H1 (cell line): ENCODE measurements around the gene CALD1. TPM values are rescaled to one million over a fixed set of nuclear protein-coding genes. Genes with fewer than 3 reads are reported as not detected.

Experiments
- CTCF ChIA-PET: fragments of 300-600 bp; sonication (Branson Sonifier 250); formaldehyde crosslinking; loops from one replicate; lab custom pipeline; 2021; ENCODE audit not compliant: partially characterized antibody; lab: Charles Lee
- POLR2A ChIA-PET: fragments of 300-600 bp; sonication (Branson Sonifier 250); formaldehyde crosslinking; loops from one replicate; lab custom pipeline; 2021; ENCODE audit warnings: inconsistent platforms; ENCODE audit not compliant: partially characterized antibody; lab: Charles Lee
- DNase-seq, 2 experiments: peaks; one replicate each; pipeline versions ENCODE4 v3.0.0 to v3.0.0-alpha.2; 2010 to 2022; ENCODE audit warnings: low spot score in 2 of 2, low read depth in 1 of 2, mixed read lengths in 1 of 2
- FAIRE-seq: peaks from 2 replicates; lab custom pipeline; 2011; peaks lifted over from hg19 to GRCh38; lab: Jason Lieb, UNC
- H2AFZ ChIP-seq: 2 replicates; pipeline ENCODE4 v1.8.1; 2012; ENCODE audit warnings: low read length, inconsistent platforms
- H2AK5ac ChIP-seq: 2 replicates; pipeline ENCODE4 v1.6.1; 2013; ENCODE audit warnings: low read depth, low read length
- H2BK120ac ChIP-seq: replicated peaks from 2 replicates; pipeline ENCODE3; 2013; ENCODE audit warnings: low read depth, low read length, inconsistent platforms
- H2BK12ac ChIP-seq: 2 replicates; pipeline ENCODE4 v1.6.1; 2013; ENCODE audit warnings: low read depth, low read length
- H2BK15ac ChIP-seq: 2 replicates; pipeline ENCODE4 v1.6.1; 2013; ENCODE audit warnings: low read length
- H2BK20ac ChIP-seq: 2 replicates; pipeline ENCODE4 v1.6.1; 2013; ENCODE audit warnings: low read length
- H2BK5ac ChIP-seq: 2 replicates; pipeline ENCODE4 v1.6.1; 2013; ENCODE audit warnings: low read depth, low read length
- H3K14ac ChIP-seq: 2 replicates; pipeline ENCODE4 v1.6.1; 2013; ENCODE audit warnings: inconsistent platforms; ENCODE audit not compliant: insufficient read length
- H3K18ac ChIP-seq: 2 replicates; pipeline ENCODE4 v1.6.1; 2013; ENCODE audit warnings: low read length; ENCODE audit errors: extremely low read depth
- H3K23ac ChIP-seq: 2 replicates; pipeline ENCODE4 v1.6.1; 2013; ENCODE audit warnings: inconsistent platforms; ENCODE audit not compliant: insufficient read length
- H3K23me2 ChIP-seq: 2 replicates; pipeline ENCODE4 v1.6.1; 2013; ENCODE audit warnings: low read depth, low read length
- H3K27ac ChIP-seq: 2 replicates; pipeline ENCODE4 v1.6.1; 2011; ENCODE audit warnings: low read depth, low read length, inconsistent platforms
- H3K27me3 ChIP-seq, 4 experiments: replicated peaks in 1 of 4; 1 replicate in 1 of 4; 2 replicates in 3 of 4; pipeline versions ENCODE4 v1.6.1 to v1.8.1; 2011 to 2013; ENCODE audit warnings: low read length in 3 of 4, mild to moderate bottlenecking in 3 of 4, inconsistent platforms in 2 of 4, mixed read lengths in 2 of 4, moderate library complexity in 1 of 4; ENCODE audit not compliant: control insufficient read depth in 3 of 4, insufficient read depth in 3 of 4; ENCODE audit errors: extremely low read depth in 1 of 4
- H3K36me3 ChIP-seq, 4 experiments: 2 replicates each; pipeline versions ENCODE4 v1.6.1 to v1.8.1; 2011 to 2013; ENCODE audit warnings: mild to moderate bottlenecking in 4 of 4, low read length in 3 of 4, moderate library complexity in 2 of 4, control low read depth in 1 of 4, inconsistent platforms in 1 of 4; ENCODE audit not compliant: insufficient read depth in 4 of 4, control insufficient read depth in 2 of 4
- H3K4ac ChIP-seq: replicated peaks from 2 replicates; pipeline ENCODE3; 2013; ENCODE audit warnings: low read length, low read depth, mixed read lengths, inconsistent platforms; ENCODE audit not compliant: insufficient read length
- H3K4me1 ChIP-seq, 4 experiments: replicated peaks in 1 of 4; 1 replicate in 1 of 4; 2 replicates in 3 of 4; pipeline versions ENCODE4 v1.6.1 to v1.8.1; 2011 to 2013; ENCODE audit warnings: low read length in 3 of 4, inconsistent platforms in 2 of 4, mixed read lengths in 1 of 4; ENCODE audit not compliant: insufficient read depth in 4 of 4, control insufficient read depth in 3 of 4
- H3K4me2 ChIP-seq, 2 experiments: 2 replicates each; pipeline versions ENCODE4 v1.6.1 to v1.8.1; 2011 to 2013; ENCODE audit warnings: low read depth in 2 of 2, low read length in 2 of 2, control low read depth in 1 of 2, inconsistent platforms in 1 of 2, mild to moderate bottlenecking in 1 of 2; ENCODE audit not compliant: insufficient read depth in 1 of 2
- H3K4me3 ChIP-seq, 4 experiments: fragments of 200-600, 300-600 bp in 1 of 4; sonication (generic), shearing (Covaris generic), sonication (Bioruptor Twin) in 1 of 4; 2 replicates each; pipeline versions ENCODE4 v1.5.1 to v1.8.1; 2011 to 2016; ENCODE audit warnings: low read length in 4 of 4, low read depth in 3 of 4, control low read depth in 2 of 4, inconsistent platforms in 2 of 4, mild to moderate bottlenecking in 2 of 4, mixed read lengths in 1 of 4, moderate library complexity in 1 of 4; ENCODE audit not compliant: insufficient read depth in 2 of 4; ENCODE audit errors: extremely low read depth in 1 of 4
- H3K56ac ChIP-seq: replicated peaks from 2 replicates; pipeline ENCODE3; 2013; ENCODE audit warnings: low read depth, mild to moderate bottlenecking, mixed read lengths, low read length, inconsistent platforms; ENCODE audit not compliant: insufficient read length
- H3K79me1 ChIP-seq: 2 replicates; pipeline ENCODE4 v1.6.1; 2013; ENCODE audit warnings: low read depth, low read length, control low read depth
- H3K79me2 ChIP-seq, 2 experiments: 2 replicates each; pipeline versions ENCODE4 v1.6.1 to v1.8.1; 2012 to 2013; ENCODE audit warnings: low read length in 2 of 2, mild to moderate bottlenecking in 2 of 2, inconsistent platforms in 1 of 2; ENCODE audit not compliant: insufficient read depth in 2 of 2, control insufficient read depth in 1 of 2
- H3K9ac ChIP-seq, 4 experiments: replicated peaks in 1 of 4; 1 replicate in 1 of 4; 2 replicates in 3 of 4; pipeline versions ENCODE4 v1.6.1 to v1.8.1; 2011 to 2013; ENCODE audit warnings: low read depth in 3 of 4, low read length in 3 of 4, control low read depth in 2 of 4, mild to moderate bottlenecking in 2 of 4, moderate library complexity in 2 of 4, inconsistent platforms in 1 of 4; ENCODE audit errors: extremely low read depth in 1 of 4
- H3K9me3 ChIP-seq, 2 experiments: 2 replicates each; pipeline versions ENCODE4 v1.6.1 to v1.8.1; 2012 to 2013; ENCODE audit warnings: mild to moderate bottlenecking in 2 of 2, moderate library complexity in 2 of 2, control low read depth in 1 of 2, inconsistent platforms in 1 of 2, low read depth in 1 of 2, low read length in 1 of 2, mixed read lengths in 1 of 2; ENCODE audit not compliant: insufficient read depth in 2 of 2
- H4K20me1 ChIP-seq, 2 experiments: replicated peaks in 1 of 2; 2 replicates each; pipeline versions ENCODE3 to v1.8.1; 2011 to 2013; ENCODE audit warnings: inconsistent platforms in 2 of 2, low read length in 2 of 2, mild to moderate bottlenecking in 1 of 2; ENCODE audit not compliant: insufficient read depth in 2 of 2, control insufficient read depth in 1 of 2
- H4K5ac ChIP-seq: 2 replicates; pipeline ENCODE4 v1.6.1; 2013; ENCODE audit warnings: low read length, low read depth, mixed read lengths, inconsistent platforms; ENCODE audit not compliant: insufficient read length
- H4K8ac ChIP-seq: 2 replicates; pipeline ENCODE4 v1.8.0; 2013; ENCODE audit warnings: mild to moderate bottlenecking, moderate library complexity, low read length, inconsistent platforms; ENCODE audit not compliant: insufficient read depth; ENCODE audit errors: extremely low read depth
- H4K91ac ChIP-seq: replicated peaks from 2 replicates; pipeline ENCODE3; 2013; ENCODE audit warnings: low read length, mixed read lengths, inconsistent platforms; ENCODE audit not compliant: insufficient read length
- CREB1 ChIP-seq: IDR thresholded peaks from 2 replicates; pipeline ENCODE4 v1.6.1; 2012; ENCODE audit warnings: inconsistent platforms
- EP300 ChIP-seq, 2 experiments: IDR thresholded peaks; 1 replicate in 1 of 2; 2 replicates in 1 of 2; pipeline ENCODE4 v1.6.1; 2011 to 2012; ENCODE audit warnings: low read depth in 2 of 2, low read length in 2 of 2, mild to moderate bottlenecking in 2 of 2, borderline replicate concordance in 1 of 2, inconsistent platforms in 1 of 2, moderate library complexity in 1 of 2
- POLR2A ChIP-seq, 2 experiments: IDR thresholded peaks; 1 replicate in 1 of 2; 2 replicates in 1 of 2; pipeline ENCODE4 v1.6.1; 2011; ENCODE audit warnings: low read depth in 2 of 2, low read length in 2 of 2, mild to moderate bottlenecking in 2 of 2; ENCODE audit errors: control extremely low read depth in 1 of 2
- POLR2AphosphoS5 ChIP-seq: IDR thresholded peaks from 2 replicates; pipeline ENCODE4 v1.6.1; 2011; ENCODE audit warnings: low read depth, low read length
- RAD21 ChIP-seq, 2 experiments: IDR thresholded peaks in 1 of 2; conservative IDR thresholded peaks in 1 of 2; 2 replicates each; pipeline ENCODE4 v1.6.1; 2011; ENCODE audit warnings: low read depth in 2 of 2, low read length in 2 of 2, improper control_type of control experiment in 1 of 2, inconsistent platforms in 1 of 2, mild to moderate bottlenecking in 1 of 2, moderate library complexity in 1 of 2
- SP1 ChIP-seq: IDR thresholded peaks from 2 replicates; pipeline ENCODE4 v1.6.1; 2011; ENCODE audit warnings: low read depth, low read length
- TBP ChIP-seq: IDR thresholded peaks from 2 replicates; pipeline ENCODE4 v1.6.1; 2011; ENCODE audit warnings: low read depth, low read length, improper control_type of control experiment
- WGBS, 2 experiments: shearing (Covaris generic) in 1 of 2; methylation state at CpG; one replicate each; pipeline versions ENCODE4 v1.1.6 to v1.1.7; 2013 to 2015; ENCODE audit warnings: low lambda C conversion rate in 2 of 2, mixed read lengths in 2 of 2, inconsistent platforms in 1 of 2, low coverage in 1 of 2, missing lambda C conversion rate in 1 of 2; ENCODE audit not compliant: insufficient replicate concordance in 2 of 2, insufficient coverage in 1 of 2, insufficient read length in 1 of 2; ENCODE audit errors: extremely low coverage in 1 of 2, missing lambda C conversion rate in 1 of 2; 5-methylcytosine and 5-hydroxymethylcytosine counted together
- polyA plus RNA-seq, 7 experiments: library from polyadenylated mRNA; depleted of rRNA in 3 of 7; stranded (reverse) in 5 of 7; unstranded in 2 of 7; fragments of >200 nt in 5 of 7; fragments of 200-250 nt in 2 of 7; gene quantifications; 1 replicate in 5 of 7; 2 replicates in 1 of 7; 4 replicates in 1 of 7; pipeline versions ENCODE4 v1.2.1 to v1.2.3, GENCODE V29; 2011 to 2013; ENCODE audit warnings: missing spikeins in 2 of 7, mixed read lengths in 2 of 7
- total RNA-seq: library from RNA; stranded (reverse); fragmentation: NEBNext Ultra II Directional; extraction: Animal tissue kit (Norgen Biotek cat#: 25700); gene quantifications from 2 replicates; pipeline ENCODE4 v1.2.1, GENCODE V29; 2021

CALD1 gene
- total and polyA plus RNA-seq, 2 of the 8 experiments (the other 6 are each of a cell fraction or from before 2014, with no cell fraction given): 34.3 to 177 TPM

- WGBS, 2 experiments: 98% methylated on average over 2 of the region's 2 CpGs; no CpG with 5 or more reads in 1 of the 2 experiments
- H3K4me1 ChIP-seq: peaks cover 0 to 5% (median 3%) of the 10 kb centered on the region in 4 experiments; a peak in 4 of 7 replicates
- H4K5ac ChIP-seq: no peak overlapping the region
- no peak overlapping the region for H3K18ac ChIP-seq
- H4K20me1 ChIP-seq: no peaks in the 10 kb centered on the region
- H3K14ac ChIP-seq: no peak overlapping the region
- H2BK120ac ChIP-seq: no peak overlapping the region
- FAIRE-seq (no peak), DNase-seq (no peak)
- no peak overlapping the region; a peak in 1 of 7 replicates for H3K9ac ChIP-seq
- no peak overlapping the region for H3K4me3 ChIP-seq
- peaks cover 5% of the 10 kb centered on the region; the same call in 1 of the 2 replicates for H3K79me1 ChIP-seq
- H3K4ac ChIP-seq: no peak overlapping the region
- peaks cover 0 to 5% (median 0%) of the 10 kb centered on the region in 4 experiments; a peak in 3 of 8 replicates for H3K36me3 ChIP-seq
- H4K91ac ChIP-seq: no peak overlapping the region
- H3K79me2 ChIP-seq: peaks cover 0 to 47% of the 10 kb centered on the region in 2 experiments; a peak in 2 of 4 replicates
- no peak overlapping the region for H2BK12ac ChIP-seq
- no peak overlapping the region for H3K27ac ChIP-seq
- no peak overlapping the region for H4K8ac ChIP-seq
- H2AK5ac ChIP-seq: no peak overlapping the region
- H2BK20ac ChIP-seq: no peak overlapping the region
- H2BK5ac ChIP-seq: no peak overlapping the region
- H3K23ac ChIP-seq: no peak overlapping the region
- H2BK15ac ChIP-seq: no peak overlapping the region
- ChIA-PET POLR2A (interaction anchor here (1.1 to 2.9 kb wide), 3 partner anchors 8 to 16 kb away, joined by 3 to 14 read pairs (median 6); partner anchors contain the start of gene CALD1), CTCF (interaction anchor here (0.6 to 1.8 kb wide), 5 partner anchors 18 to 113 kb away, joined by 3 to 8 read pairs (median 3); no protein-coding TSS in a partner anchor)
- H3K27me3 ChIP-seq: no peaks in the 10 kb centered on the region
- H3K23me2 ChIP-seq: no peaks in the 10 kb centered on the region
- no peak overlapping the region for H3K56ac ChIP-seq
- H2AFZ ChIP-seq: no peak overlapping the region
- no peaks in the 10 kb centered on the region for H3K9me3 ChIP-seq
- no peak for TF ChIP-seq EP300 (IDR thresholded peaks at IDR 0.05; ENCODE audit: borderline replicate concordance in 1 of 2, low read depth in 2 of 2, low read length in 2 of 2)
- no peak; the same call in 1 of the 2 replicates for TF ChIP-seq POLR2AphosphoS5
- no peak for TF ChIP-seq CREB1
- no peak for TF ChIP-seq RAD21 (IDR thresholded peaks at IDR 0.05 in 1 of 2, conservative IDR thresholded peaks at IDR 0.05 in 1 of 2; ENCODE audit: low read depth in 2 of 2, low read length in 2 of 2)
- TF ChIP-seq SP1: no peak
- TF ChIP-seq POLR2A (IDR thresholded peaks at IDR 0.05; ENCODE audit: control extremely low read depth in 1 of 2, low read depth in 2 of 2, low read length in 2 of 2): 0 out of 3 replicates have a peak, but pooled peaks of 1 of the 2 experiments have one; percentile 28
- no peak for TF ChIP-seq TBP
- H3K4me2 ChIP-seq: no peak overlapping the region
These were observed 8.8 kb downstream of the CALD1 start for GRCh38 chr7:134788191-134788590.
